Measurements from ENCODE around the gene NCKAP5. TPM values are rescaled to one million over a fixed set of nuclear protein-coding genes. Genes with fewer than 3 reads are reported as not detected.

Gene NCKAP5
- polyA plus RNA-seq, 2 of the 4 experiments (the other 2 are of a cell fraction), result 3.0 to 4.1 TPM

DNA sequence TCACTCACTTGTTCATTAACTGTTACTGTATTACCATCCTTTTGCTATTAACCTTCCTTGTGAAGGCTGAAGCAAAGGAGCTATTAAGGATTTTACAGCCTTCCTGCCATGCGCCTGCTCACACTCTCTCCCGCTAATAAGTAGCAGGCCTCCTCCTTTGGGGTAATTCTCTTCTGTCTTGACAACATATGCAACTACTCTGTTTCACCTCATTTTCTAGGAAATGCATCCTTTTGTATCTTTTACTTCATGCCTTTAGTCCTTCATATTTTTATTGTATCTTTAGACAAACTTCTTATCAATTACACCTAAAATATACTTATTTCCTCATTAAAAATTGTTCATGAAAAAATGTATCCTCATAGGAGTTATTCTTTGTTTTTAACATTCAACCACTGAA is 463.4 kb downstream of the NCKAP5 start:
- no peak for FAIRE-seq
- Histone ChIP-seq H3K4me1 (peaks cover 5% of the 10 kb centered on the region; the same call in 1 of the 3 replicates), H3K9me3 (no peaks in the 10 kb centered on the region), H3K4me2 (no peak overlapping the region), H3K27ac (no peak overlapping the region), H3K4me3 (no peak overlapping the region)
- WGBS (ENCODE audit: missing lambda C conversion rate), result 93% methylated on average over 2 of the region's 2 CpGs
- no peak for ATAC-seq
- ChIA-PET POLR2A (no interaction called here), CTCF (no interaction called here)
- no peak for DNase-seq (ENCODE audit: low read depth in 1 of 2, low spot score in 1 of 2)
- no peak for TF ChIP-seq TFCP2L1 (CRISPR knock-in tag; IDR thresholded peaks at IDR 0.05)
- TF ChIP-seq, protein P1, sequence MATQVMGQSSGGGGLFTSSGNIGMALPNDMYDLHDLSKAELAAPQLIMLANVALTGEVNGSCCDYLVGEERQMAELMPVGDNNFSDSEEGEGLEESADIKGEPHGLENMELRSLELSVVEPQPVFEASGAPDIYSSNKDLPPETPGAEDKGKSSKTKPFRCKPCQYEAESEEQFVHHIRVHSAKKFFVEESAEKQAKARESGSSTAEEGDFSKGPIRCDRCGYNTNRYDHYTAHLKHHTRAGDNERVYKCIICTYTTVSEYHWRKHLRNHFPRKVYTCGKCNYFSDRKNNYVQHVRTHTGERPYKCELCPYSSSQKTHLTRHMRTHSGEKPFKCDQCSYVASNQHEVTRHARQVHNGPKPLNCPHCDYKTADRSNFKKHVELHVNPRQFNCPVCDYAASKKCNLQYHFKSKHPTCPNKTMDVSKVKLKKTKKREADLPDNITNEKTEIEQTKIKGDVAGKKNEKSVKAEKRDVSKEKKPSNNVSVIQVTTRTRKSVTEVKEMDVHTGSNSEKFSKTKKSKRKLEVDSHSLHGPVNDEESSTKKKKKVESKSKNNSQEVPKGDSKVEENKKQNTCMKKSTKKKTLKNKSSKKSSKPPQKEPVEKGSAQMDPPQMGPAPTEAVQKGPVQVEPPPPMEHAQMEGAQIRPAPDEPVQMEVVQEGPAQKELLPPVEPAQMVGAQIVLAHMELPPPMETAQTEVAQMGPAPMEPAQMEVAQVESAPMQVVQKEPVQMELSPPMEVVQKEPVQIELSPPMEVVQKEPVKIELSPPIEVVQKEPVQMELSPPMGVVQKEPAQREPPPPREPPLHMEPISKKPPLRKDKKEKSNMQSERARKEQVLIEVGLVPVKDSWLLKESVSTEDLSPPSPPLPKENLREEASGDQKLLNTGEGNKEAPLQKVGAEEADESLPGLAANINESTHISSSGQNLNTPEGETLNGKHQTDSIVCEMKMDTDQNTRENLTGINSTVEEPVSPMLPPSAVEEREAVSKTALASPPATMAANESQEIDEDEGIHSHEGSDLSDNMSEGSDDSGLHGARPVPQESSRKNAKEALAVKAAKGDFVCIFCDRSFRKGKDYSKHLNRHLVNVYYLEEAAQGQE (IDR thresholded peaks at IDR 0.05), result no peak
- TF ChIP-seq HOXA7 (CRISPR knock-in tag; IDR thresholded peaks at IDR 0.05), result no peak
- no peak for TF ChIP-seq PHF8 (IDR thresholded peaks at IDR 0.05; ENCODE audit: borderline replicate concordance, low read depth)
- TF ChIP-seq HDAC2 (IDR thresholded peaks at IDR 0.05), result no peak
- no peak for TF ChIP-seq ZSCAN20 (CRISPR knock-in tag; IDR thresholded peaks at IDR 0.05)
- TF ChIP-seq, protein P2, sequence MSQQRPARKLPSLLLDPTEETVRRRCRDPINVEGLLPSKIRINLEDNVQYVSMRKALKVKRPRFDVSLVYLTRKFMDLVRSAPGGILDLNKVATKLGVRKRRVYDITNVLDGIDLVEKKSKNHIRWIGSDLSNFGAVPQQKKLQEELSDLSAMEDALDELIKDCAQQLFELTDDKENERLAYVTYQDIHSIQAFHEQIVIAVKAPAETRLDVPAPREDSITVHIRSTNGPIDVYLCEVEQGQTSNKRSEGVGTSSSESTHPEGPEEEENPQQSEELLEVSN (IDR thresholded peaks at IDR 0.05; ENCODE audit: borderline replicate concordance, low read depth), result no peak
- TF ChIP-seq NFE2L2 (conservative IDR thresholded peaks at IDR 0.05; ENCODE audit: low read length), result no peak
- no peak for TF ChIP-seq FOSB (CRISPR knock-in tag; IDR thresholded peaks at IDR 0.05)
- TF ChIP-seq ZNF302 (CRISPR knock-in tag; IDR thresholded peaks at IDR 0.05), result no peak
- no peak for TF ChIP-seq ZC3H11A (IDR thresholded peaks at IDR 0.05)
- TF ChIP-seq MAZ (IDR thresholded peaks at IDR 0.05; ENCODE audit: borderline replicate concordance, low read depth, low read length), result no peak
- no peak for TF ChIP-seq CBX2 (IDR thresholded peaks at IDR 0.05; ENCODE audit: borderline replicate concordance, low read depth)

DNA sequence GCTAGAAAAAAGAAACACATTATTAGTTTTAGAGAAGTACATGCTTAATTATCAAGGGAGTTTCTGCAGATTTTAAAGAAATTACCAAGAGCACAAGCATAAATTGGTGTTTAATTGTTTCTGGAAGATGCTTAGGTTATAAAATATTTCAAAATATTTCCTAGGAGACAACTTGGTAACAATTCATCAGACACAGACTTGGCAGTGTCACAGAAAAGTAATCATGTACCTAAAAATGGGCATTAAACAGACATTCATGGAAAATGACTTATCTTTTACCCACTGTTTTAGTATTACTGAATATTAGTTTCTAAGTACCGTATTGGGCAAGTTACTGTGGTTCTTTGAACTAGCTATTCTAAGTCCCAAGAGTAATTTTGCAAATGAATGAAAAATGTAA is 469.5 kb downstream of the NCKAP5 start:
- TF ChIP-seq, protein P1 (IDR thresholded peaks at IDR 0.05), result no peak
- TF ChIP-seq PHF8 (IDR thresholded peaks at IDR 0.05; ENCODE audit: borderline replicate concordance, low read depth), result no peak
- TF ChIP-seq ZFP36 (IDR thresholded peaks at IDR 0.05; ENCODE audit: borderline replicate concordance, partially characterized antibody), result no peak
- TF ChIP-seq CHD4 (IDR thresholded peaks at IDR 0.05; ENCODE audit: borderline replicate concordance), result no peak
- TF ChIP-seq, protein P3, sequence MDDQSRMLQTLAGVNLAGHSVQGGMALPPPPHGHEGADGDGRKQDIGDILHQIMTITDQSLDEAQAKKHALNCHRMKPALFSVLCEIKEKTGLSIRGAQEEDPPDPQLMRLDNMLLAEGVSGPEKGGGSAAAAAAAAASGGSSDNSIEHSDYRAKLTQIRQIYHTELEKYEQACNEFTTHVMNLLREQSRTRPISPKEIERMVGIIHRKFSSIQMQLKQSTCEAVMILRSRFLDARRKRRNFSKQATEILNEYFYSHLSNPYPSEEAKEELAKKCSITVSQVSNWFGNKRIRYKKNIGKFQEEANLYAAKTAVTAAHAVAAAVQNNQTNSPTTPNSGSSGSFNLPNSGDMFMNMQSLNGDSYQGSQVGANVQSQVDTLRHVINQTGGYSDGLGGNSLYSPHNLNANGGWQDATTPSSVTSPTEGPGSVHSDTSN (IDR thresholded peaks at IDR 0.05), result no peak
- TF ChIP-seq, protein P4, sequence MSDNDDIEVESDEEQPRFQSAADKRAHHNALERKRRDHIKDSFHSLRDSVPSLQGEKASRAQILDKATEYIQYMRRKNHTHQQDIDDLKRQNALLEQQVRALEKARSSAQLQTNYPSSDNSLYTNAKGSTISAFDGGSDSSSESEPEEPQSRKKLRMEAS (IDR thresholded peaks at IDR 0.05), result no peak
- no peak for TF ChIP-seq HDAC2 (IDR thresholded peaks at IDR 0.05)
- no peak for TF ChIP-seq EHF (CRISPR knock-in tag; IDR thresholded peaks at IDR 0.05)
- TF ChIP-seq CHD2 (IDR thresholded peaks at IDR 0.05; ENCODE audit: low read length, partially characterized antibody), result no peak
- TF ChIP-seq, protein P5, sequence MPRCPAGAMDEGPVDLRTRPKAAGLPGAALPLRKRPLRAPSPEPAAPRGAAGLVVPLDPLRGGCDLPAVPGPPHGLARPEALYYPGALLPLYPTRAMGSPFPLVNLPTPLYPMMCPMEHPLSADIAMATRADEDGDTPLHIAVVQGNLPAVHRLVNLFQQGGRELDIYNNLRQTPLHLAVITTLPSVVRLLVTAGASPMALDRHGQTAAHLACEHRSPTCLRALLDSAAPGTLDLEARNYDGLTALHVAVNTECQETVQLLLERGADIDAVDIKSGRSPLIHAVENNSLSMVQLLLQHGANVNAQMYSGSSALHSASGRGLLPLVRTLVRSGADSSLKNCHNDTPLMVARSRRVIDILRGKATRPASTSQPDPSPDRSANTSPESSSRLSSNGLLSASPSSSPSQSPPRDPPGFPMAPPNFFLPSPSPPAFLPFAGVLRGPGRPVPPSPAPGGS (IDR thresholded peaks at IDR 0.05), result no peak
- TF ChIP-seq EHMT2 (IDR thresholded peaks at IDR 0.05; ENCODE audit: low read depth), result no peak
- TF ChIP-seq CBX2 (IDR thresholded peaks at IDR 0.05; ENCODE audit: borderline replicate concordance, low read depth), result no peak
- TF ChIP-seq HEYL (CRISPR knock-in tag; IDR thresholded peaks at IDR 0.05), result no peak
- TF ChIP-seq MAZ (IDR thresholded peaks at IDR 0.05; ENCODE audit: borderline replicate concordance, low read depth, low read length), result no peak
- TF ChIP-seq CBX8 (IDR thresholded peaks at IDR 0.05), result no peak
- ChIA-PET POLR2A (no interaction called here), CTCF (interaction anchor here (1.0 kb wide), 1 partner anchor 24 kb away, joined by 3 read pairs; no protein-coding TSS in a partner anchor)
- H3K4me3 ChIP-seq, result no peak overlapping the region
- no peaks in the 10 kb centered on the region for H3K4me1 ChIP-seq
- no peaks in the 10 kb centered on the region for H3K9me3 ChIP-seq
- FAIRE-seq, result no peak
- H3K4me2 ChIP-seq, result no peak overlapping the region
- H3K27ac ChIP-seq, result no peak overlapping the region
- no peak for ATAC-seq
- DNase-seq (ENCODE audit: low read depth in 1 of 2, low spot score in 1 of 2), result no peak
- WGBS (ENCODE audit: missing lambda C conversion rate), result 73% methylated on average over 1 of the region's 1 CpG

Measured in A549 (cell line).